ENCODE data around the gene SLC8A2.
"Not testable (repeated sequence)": the region's sequence is repeated elsewhere in the genome, so short reads cannot be mapped to it uniquely, and the experiment has no call there.

Gene SLC8A2

GRCh38 chr19:47402504-47402903, 69.2 kb downstream of the SLC8A2 start:
- H3K4me3 ChIP-seq (ENCODE audit: low read length) = no peak overlapping the region
- H3K27me3 ChIP-seq (ENCODE audit: control insufficient read depth, insufficient read depth, low read length) = no peaks in the 10 kb centered on the region

DNA sequence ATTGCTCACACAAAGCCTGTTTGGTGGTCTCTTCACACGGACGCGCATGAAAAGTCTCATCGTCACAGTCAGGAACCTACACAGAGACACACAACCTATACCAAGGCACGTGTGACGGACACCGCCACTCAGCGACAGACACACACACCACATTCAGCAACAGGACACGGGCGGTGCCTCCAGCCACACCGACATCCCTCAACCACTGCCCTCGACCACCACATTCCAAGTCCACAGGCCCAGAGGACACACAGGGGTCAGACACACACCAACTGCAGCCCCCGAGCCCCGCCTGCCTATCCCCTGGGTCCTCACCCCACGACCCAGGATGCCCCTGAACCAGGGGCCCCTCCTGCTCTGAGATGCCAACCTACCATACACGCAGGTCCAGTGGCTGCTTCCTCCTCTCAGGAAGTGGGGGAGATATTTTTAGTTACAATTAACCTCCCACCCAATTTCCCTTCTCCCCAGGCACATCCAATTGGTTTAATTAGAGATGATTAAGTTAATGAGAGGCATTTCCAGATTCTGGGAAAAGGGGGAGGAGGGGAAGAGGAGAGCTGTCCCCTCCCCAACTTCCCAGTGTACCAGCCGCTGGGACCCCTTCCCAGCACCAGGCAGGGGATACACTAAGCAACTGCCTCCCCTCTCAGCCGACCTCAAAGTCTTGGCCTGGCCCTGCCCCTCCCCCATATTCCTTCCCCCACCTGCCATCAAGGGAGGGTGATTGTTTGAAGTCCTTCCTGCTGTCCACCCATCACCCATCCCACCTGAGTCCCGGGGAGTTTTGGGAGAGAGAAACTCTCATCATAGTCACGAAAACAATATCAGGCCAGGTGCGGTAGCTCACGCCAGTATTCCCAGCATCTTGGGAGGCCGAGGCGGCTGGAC, 72.7 kb downstream of the SLC8A2 start:
- H3K36me3 ChIP-seq (ENCODE audit: control insufficient read depth, insufficient read depth, low read length) = no peaks in the 10 kb centered on the region
- H3K4me1 ChIP-seq (ENCODE audit: control insufficient read depth, insufficient read depth, low read length) = no peaks in the 10 kb centered on the region
- H3K4me3 ChIP-seq (ENCODE audit: low read length) = no peak overlapping the region
- no peak overlapping the region for H3K9ac ChIP-seq (ENCODE audit: low read length)
- H3K27me3 ChIP-seq (ENCODE audit: control insufficient read depth, insufficient read depth, low read length) = no peaks in the 10 kb centered on the region
- H3K27ac ChIP-seq (ENCODE audit: low read depth, low read length) = no peak overlapping the region

More at GRCh38 chr19:47402504-47402903, 69.2 kb downstream of the SLC8A2 start:
- H3K36me3 ChIP-seq (ENCODE audit: control insufficient read depth, insufficient read depth, low read length) = no peaks in the 10 kb centered on the region
- no peak overlapping the region for H3K27ac ChIP-seq (ENCODE audit: low read depth, low read length)
- no peaks in the 10 kb centered on the region for H3K4me1 ChIP-seq (ENCODE audit: control insufficient read depth, insufficient read depth, low read length)
- H3K9ac ChIP-seq (ENCODE audit: low read length) = no peak overlapping the region

DNA sequence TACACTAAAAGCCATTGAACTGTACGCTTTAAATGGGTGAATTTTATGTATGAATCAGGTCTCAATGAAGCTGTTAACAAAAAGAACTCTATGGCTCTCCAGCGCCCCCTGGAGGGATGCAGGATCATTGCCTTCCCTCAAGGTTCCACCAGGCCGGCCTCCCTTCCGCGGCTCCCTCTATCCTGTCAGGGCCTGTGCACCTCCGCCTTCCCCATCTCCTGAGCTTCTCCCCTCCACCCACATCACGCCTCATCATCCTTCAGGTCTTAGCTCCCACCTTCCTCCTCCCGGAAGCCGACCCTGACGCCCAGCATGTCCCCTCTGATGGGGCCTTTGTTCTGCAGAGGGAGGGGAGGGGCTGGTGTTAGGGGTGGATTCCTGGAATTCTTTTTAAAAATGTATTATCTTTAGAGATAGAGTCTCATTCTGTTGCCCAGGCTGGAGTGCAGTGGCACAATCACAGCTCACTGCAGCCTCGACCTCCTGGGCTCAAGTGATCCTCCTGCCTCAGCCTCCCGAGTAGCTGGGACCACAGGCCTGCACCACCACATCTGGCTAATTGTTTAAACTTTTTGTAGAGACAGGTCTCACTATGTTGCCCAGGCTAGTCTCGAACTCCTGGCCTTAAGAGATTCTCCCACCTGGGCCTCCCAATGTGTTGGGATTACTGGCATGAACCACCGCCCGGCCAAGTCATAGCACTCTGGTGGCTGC, 80.0 kb downstream of the SLC8A2 start:
- Histone ChIP-seq H3K4me1 (ENCODE audit: control insufficient read depth, insufficient read depth, low read length) (no peaks in the 10 kb centered on the region), H3K27ac (ENCODE audit: low read depth, low read length) (no peak overlapping the region), H3K4me3 (ENCODE audit: low read length) (no peak overlapping the region), H3K36me3 (ENCODE audit: control insufficient read depth, insufficient read depth, low read length) (no peaks in the 10 kb centered on the region), H3K9ac (ENCODE audit: low read length) (no peak overlapping the region), H3K27me3 (ENCODE audit: control insufficient read depth, insufficient read depth, low read length) (peaks cover 4% of the 10 kb centered on the region)

GRCh38 chr19:47390533-47391488, 80.9 kb downstream of the SLC8A2 start:
- Histone ChIP-seq H3K4me1 (ENCODE audit: control insufficient read depth, insufficient read depth, low read length) (no peaks in the 10 kb centered on the region), H3K27ac (ENCODE audit: low read depth, low read length) (no peak overlapping the region), H3K4me3 (ENCODE audit: low read length) (no peak overlapping the region), H3K9ac (ENCODE audit: low read length) (no peak overlapping the region), H3K27me3 (ENCODE audit: control insufficient read depth, insufficient read depth, low read length) (peaks cover 4% of the 10 kb centered on the region), H3K36me3 (ENCODE audit: control insufficient read depth, insufficient read depth, low read length) (no peaks in the 10 kb centered on the region)

GRCh38 chr19:47389150-47389556, 82.5 kb downstream of the SLC8A2 start:
- H3K4me1 ChIP-seq (ENCODE audit: control insufficient read depth, insufficient read depth, low read length) = no peaks in the 10 kb centered on the region
- H3K27me3 ChIP-seq (ENCODE audit: control insufficient read depth, insufficient read depth, low read length) = peaks cover 4% of the 10 kb centered on the region
- no peak overlapping the region for H3K27ac ChIP-seq (ENCODE audit: low read depth, low read length)

GRCh38 chr19:47388721-47389120, 83.0 kb downstream of the SLC8A2 start:
- not testable (repeated sequence) for H3K36me3 ChIP-seq (ENCODE audit: control insufficient read depth, insufficient read depth, low read length); H3K9ac ChIP-seq (ENCODE audit: low read length); H3K4me1 ChIP-seq (ENCODE audit: control insufficient read depth, insufficient read depth, low read length); H3K27ac ChIP-seq (ENCODE audit: low read depth, low read length); H3K4me3 ChIP-seq (ENCODE audit: low read length); H3K27me3 ChIP-seq (ENCODE audit: control insufficient read depth, insufficient read depth, low read length)

More at GRCh38 chr19:47389150-47389556, 82.5 kb downstream of the SLC8A2 start:
- Histone ChIP-seq H3K36me3 (ENCODE audit: control insufficient read depth, insufficient read depth, low read length) (no peaks in the 10 kb centered on the region), H3K9ac (ENCODE audit: low read length) (no peak overlapping the region), H3K4me3 (ENCODE audit: low read length) (no peak overlapping the region)

DNA sequence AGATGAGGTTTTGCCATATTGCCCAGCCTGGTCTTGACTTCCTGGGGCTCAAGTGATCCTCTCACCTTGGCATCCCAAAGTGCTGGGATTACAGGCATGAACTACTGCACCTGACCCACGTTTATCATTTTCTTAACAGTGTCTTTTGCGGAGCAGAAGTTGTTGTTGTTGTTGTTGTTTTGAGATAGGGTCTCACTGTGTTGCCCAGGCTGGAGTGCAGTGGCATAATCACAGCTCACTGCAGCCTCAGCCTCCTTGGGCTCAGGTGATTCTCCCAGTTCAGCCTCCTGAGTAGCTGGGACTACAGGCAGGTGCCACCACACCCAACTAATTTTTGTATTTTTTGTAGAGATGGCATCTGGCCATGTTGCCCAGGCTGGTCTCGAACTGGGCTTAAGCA, 84.1 kb downstream of the SLC8A2 start:
- H3K9ac ChIP-seq (ENCODE audit: low read length); H3K4me1 ChIP-seq (ENCODE audit: control insufficient read depth, insufficient read depth, low read length); H3K27me3 ChIP-seq (ENCODE audit: control insufficient read depth, insufficient read depth, low read length); H3K27ac ChIP-seq (ENCODE audit: low read depth, low read length); H3K36me3 ChIP-seq (ENCODE audit: control insufficient read depth, insufficient read depth, low read length); H3K4me3 ChIP-seq (ENCODE audit: low read length): not testable (repeated sequence)

DNA sequence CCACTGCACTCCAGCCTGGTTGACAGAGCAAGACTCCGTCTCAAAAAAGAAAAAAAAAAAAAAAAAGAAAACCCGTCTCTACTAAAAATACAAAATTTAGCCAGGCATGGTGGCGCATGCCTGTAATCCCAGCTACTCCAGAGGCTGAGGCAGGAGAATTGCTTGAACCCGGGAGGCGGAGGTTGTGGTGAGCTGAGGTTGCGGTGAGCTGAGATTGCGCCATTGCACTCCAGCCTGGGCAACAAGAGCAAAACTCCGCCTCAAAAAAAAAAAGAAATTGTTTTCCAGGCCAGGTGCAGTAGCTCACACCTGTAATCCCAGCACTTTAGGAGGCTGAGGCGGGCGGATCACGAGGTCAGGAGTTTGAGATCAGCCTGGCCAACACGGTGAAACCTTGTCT, 85.1 kb downstream of the SLC8A2 start:
- H3K36me3 ChIP-seq (ENCODE audit: control insufficient read depth, insufficient read depth, low read length); H3K9ac ChIP-seq (ENCODE audit: low read length); H3K4me1 ChIP-seq (ENCODE audit: control insufficient read depth, insufficient read depth, low read length); H3K4me3 ChIP-seq (ENCODE audit: low read length); H3K27me3 ChIP-seq (ENCODE audit: control insufficient read depth, insufficient read depth, low read length); H3K27ac ChIP-seq (ENCODE audit: low read depth, low read length): not testable (repeated sequence)

DNA sequence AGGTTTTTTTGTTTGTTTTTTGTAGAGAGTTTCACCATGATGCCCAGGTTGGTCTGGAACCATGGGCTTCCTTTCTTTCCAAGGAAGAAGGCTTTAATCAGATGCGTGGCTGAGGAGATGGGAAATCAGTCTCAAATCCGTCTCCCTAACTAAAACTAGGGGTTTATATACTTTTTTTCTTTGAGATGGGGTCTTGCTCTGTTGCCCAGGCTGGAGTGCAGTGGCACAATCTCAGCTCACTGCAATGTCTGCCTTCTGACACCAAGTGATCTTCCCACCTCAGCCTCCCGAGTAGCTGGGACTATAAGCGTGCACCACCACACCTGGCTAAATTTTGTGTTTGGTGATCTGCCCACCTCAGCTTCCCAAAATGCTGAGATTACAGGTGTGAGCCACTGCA, 87.2 kb downstream of the SLC8A2 start:
- H3K27ac ChIP-seq (ENCODE audit: low read depth, low read length); H3K9ac ChIP-seq (ENCODE audit: low read length); H3K27me3 ChIP-seq (ENCODE audit: control insufficient read depth, insufficient read depth, low read length); H3K4me3 ChIP-seq (ENCODE audit: low read length); H3K36me3 ChIP-seq (ENCODE audit: control insufficient read depth, insufficient read depth, low read length); H3K4me1 ChIP-seq (ENCODE audit: control insufficient read depth, insufficient read depth, low read length): not testable (repeated sequence)

DNA sequence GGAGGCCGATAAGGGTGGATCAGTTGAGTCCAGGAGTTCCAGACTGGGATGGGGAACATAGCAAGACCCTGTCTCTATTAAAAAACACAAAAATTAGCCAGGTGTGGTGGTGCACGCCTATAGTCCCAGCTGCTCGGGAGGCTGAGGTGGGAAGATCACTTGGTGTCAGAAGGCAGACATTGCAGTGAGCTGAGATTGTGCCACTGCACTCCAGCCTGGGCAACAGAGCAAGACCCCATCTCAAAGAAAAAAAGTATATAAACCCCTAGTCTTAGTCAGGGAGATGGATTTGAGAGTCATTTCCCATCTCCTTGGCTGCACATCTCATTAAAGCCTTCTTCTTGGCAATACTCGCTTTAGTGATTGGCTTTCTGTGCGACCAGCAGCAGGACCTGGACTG, 87.8 kb downstream of the SLC8A2 start:
- peaks cover 13% of the 10 kb centered on the region for H3K36me3 ChIP-seq (ENCODE audit: control insufficient read depth, insufficient read depth, low read length)
- not testable (repeated sequence) for H3K27me3 ChIP-seq (ENCODE audit: control insufficient read depth, insufficient read depth, low read length); H3K27ac ChIP-seq (ENCODE audit: low read depth, low read length); H3K9ac ChIP-seq (ENCODE audit: low read length); H3K4me1 ChIP-seq (ENCODE audit: control insufficient read depth, insufficient read depth, low read length); H3K4me3 ChIP-seq (ENCODE audit: low read length)

DNA sequence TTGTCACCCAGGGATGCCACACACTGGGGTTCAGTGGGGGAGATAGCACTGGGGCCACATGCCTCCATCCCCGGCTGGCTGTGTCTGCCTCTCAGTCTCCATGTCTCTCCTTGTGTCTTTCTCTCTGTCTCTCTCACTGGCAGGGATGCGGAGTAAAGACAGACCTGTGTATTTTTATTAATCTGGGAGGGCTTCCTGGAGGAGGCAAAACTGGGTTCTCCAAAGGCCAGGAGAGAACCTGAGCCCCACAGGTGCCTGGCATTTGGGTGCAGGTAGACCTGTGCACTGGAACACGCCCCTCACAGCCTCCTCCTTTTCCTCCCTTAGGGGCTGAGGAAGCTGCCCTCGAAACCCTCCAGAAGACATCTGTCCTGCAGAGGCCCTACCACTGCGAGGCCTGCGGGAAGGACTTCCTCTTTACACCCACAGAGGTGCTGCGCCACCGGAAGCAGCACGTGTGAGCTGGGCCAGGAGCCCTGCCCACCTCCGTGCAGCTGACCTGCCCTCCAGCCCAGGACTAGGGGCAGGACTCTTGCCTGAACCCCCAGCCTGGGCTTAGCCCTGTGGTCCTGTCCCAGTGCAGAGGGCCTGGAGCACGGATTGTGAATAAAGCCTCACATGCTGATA, 89.9 kb downstream of the SLC8A2 start:
- Histone ChIP-seq H3K36me3 (ENCODE audit: control insufficient read depth, insufficient read depth, low read length) (peaks cover 16% of the 10 kb centered on the region), H3K27ac (ENCODE audit: low read depth, low read length) (no peak overlapping the region)

DNA sequence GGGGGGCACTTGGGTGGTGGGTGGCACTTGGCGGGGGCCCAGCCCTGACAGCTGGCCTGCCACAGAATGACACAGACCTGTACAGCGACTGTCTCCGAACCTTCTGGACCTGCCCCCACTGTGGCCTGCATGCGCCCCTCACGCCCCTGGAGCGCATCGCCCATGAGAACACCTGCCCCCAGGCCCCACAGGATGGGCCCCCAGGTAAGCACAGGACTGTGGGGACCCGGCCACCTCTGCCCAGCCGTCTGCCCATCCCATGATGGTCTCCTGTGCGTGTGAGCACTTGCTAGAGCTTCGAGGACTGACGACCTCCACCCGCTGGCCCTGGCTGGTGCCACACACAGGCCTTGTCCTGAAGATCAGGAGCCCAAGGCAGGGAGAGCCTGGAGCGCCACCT, 90.6 kb downstream of the SLC8A2 start:
- Histone ChIP-seq H3K27me3 (ENCODE audit: control insufficient read depth, insufficient read depth, low read length) (no peaks in the 10 kb centered on the region), H3K36me3 (ENCODE audit: control insufficient read depth, insufficient read depth, low read length) (peaks cover 22% of the 10 kb centered on the region), H3K27ac (ENCODE audit: low read depth, low read length) (no peak overlapping the region), H3K4me1 (ENCODE audit: control insufficient read depth, insufficient read depth, low read length) (no peaks in the 10 kb centered on the region), H3K4me3 (ENCODE audit: low read length) (no peak overlapping the region), H3K9ac (ENCODE audit: low read length) (no peak overlapping the region)

More for the DNA sequence above, 89.9 kb downstream of the SLC8A2 start:
- no peaks in the 10 kb centered on the region for H3K4me1 ChIP-seq (ENCODE audit: control insufficient read depth, insufficient read depth, low read length)
- no peaks in the 10 kb centered on the region for H3K27me3 ChIP-seq (ENCODE audit: control insufficient read depth, insufficient read depth, low read length)
- no peak overlapping the region for H3K9ac ChIP-seq (ENCODE audit: low read length)
- no peak overlapping the region for H3K4me3 ChIP-seq (ENCODE audit: low read length)
